Renal pelvis (tissue), 12 donors: ENCODE measurements around the gene OR9G1. TPM values are rescaled to one million over a fixed set of nuclear protein-coding genes. Genes with fewer than 3 reads are reported as not detected.
"Not testable (repeated sequence)": the region's sequence is repeated elsewhere in the genome, so short reads cannot be mapped to it uniquely, and the experiment has no call there.

Source experiments
- DNase-seq: peaks from one replicate; pipeline ENCODE4 v3.0.0-alpha.2; 2013
- long read RNA-seq, 16 experiments: transcript quantifications; one replicate each; lab custom pipeline, GENCODE V29; 2026
- polyA plus RNA-seq, 3 donors: library from polyadenylated mRNA; unstranded; fragments of 120-200 nt; gene quantifications; one replicate each; pipeline ENCODE4 v1.2.1, GENCODE V29; 2013; ENCODE audit not compliant: insufficient read length in 3 of 3

Gene OR9G1
- not detected for polyA plus RNA-seq
- long read RNA-seq, donor 1 = 0 reads
- long read RNA-seq, donor 2 = 0 reads
- long read RNA-seq, donor 3, partial matches to known transcripts = 0 of 1 reads
- long read RNA-seq, donor 3, other reads (novel, unspliced or antisense) = 0 of 1 reads
- long read RNA-seq, donor 4 = 0 reads
- long read RNA-seq, donor 5 = 0 reads
- long read RNA-seq, donor 6 = 0 reads
- long read RNA-seq, donor 7 = 0 reads
- long read RNA-seq, donor 8, partial matches to known transcripts = 0 of 1 reads
- long read RNA-seq, donor 8, other reads (novel, unspliced or antisense) = 0 of 1 reads
- long read RNA-seq, donor 9 = 0 reads
- long read RNA-seq, donor 10 = 0 reads
- long read RNA-seq, donor 11 = 0 reads
- long read RNA-seq, donor 12 = 0 reads
- long read RNA-seq, donor 13 = 0 reads
- long read RNA-seq, donor 14 = 0 reads
- long read RNA-seq, donor 15 = 0 reads
- long read RNA-seq, donor 16 = 0 reads

DNA sequence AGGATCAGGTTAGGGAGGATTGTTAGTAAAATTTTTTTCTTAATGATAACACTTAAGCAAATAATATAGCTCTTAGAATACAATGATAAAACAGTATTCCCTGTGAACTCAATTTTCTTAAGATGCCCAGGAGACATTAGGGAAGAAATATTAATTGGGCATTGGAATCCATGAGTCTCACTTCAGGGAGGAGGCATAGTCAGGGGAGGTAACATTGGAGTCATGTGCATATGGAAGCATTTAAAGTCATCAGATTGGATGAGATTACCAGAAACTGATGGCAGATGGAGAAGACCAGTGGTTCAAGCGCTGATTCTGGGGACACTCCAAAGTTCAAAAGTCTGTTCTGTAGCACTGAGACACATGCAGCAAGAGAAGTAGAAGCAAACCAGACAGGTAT, at the start of gene OR9G1:
OR9G1 (plus strand) TSS at position 301 of the 400 bp plus-strand sequence. CDS start 1,293 bp downstream, outside the sequence.
- DNase-seq = no peak

GRCh38 chr11:56659755-56660154, 39.1 kb upstream of the OR9G1 start:
- DNase-seq = no peak

- DNase-seq = no peak
Measured at GRCh38 chr11:56663386-56663785, 35.5 kb upstream of the OR9G1 start, which contains the start of gene OR5AR1. OR5AR1 (plus strand) TSS chr11:56663686; CDS start chr11:56663686, 0 bp downstream.

GRCh38 chr11:56670984-56671383, 27.9 kb upstream of the OR9G1 start:
- no peak for DNase-seq

GRCh38 chr11:56688554-56689100, 10.3 kb upstream of the OR9G1 start:
- no peak for DNase-seq

- DNase-seq = not testable (repeated sequence)
Measured at GRCh38 chr11:56691179-56691578, 7.7 kb upstream of the OR9G1 start.

DNA sequence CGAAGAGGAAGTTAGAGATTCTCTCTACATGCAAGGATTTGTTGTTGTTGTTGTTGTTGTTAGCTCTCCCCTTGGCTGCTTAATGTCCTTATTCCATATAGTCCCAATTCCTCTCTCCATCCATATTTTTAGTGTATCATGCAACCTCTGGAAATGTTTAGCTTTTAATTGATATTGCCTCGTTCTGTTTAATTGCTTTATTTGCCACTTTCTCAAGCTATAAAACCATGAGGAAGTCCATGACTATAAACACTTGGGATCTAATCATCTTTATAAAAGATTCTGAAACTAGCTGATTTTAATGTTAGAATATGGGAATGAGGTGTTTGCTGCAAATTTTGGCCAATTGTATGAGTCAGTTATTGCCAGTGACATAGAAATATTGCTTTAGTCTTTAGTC, 5.5 kb upstream of the OR9G1 start:
- DNase-seq = no peak

DNA sequence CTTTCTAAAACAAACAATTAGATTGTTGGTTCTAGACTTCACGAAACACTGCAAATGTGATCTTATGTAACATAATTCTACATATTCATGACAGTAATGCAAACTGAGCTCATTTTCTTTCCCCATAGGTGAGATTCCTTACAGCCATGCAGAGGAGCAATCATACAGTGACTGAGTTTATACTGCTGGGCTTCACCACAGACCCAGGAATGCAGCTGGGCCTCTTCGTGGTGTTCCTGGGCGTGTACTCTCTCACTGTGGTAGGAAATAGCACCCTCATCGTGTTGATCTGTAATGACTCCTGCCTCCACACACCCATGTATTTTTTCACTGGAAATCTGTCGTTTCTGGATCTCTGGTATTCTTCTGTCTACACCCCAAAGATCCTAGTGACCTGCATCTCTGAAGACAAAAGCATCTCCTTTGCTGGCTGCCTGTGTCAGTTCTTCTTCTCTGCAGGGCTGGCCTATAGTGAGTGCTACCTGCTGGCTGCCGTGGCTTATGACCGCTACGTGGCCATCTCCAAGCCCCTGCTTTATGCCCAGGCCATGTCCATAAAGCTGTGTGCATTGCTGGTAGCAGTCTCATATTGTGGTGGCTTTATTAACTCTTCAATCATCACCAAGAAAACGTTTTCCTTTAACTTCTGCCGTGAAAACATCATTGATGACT, 1.5 kb downstream of the OR9G1 start:
- DNase-seq = no peak

GRCh38 chr11:56700914-56701485, 2.1 kb downstream of the OR9G1 start:
- no peak for DNase-seq

DNA sequence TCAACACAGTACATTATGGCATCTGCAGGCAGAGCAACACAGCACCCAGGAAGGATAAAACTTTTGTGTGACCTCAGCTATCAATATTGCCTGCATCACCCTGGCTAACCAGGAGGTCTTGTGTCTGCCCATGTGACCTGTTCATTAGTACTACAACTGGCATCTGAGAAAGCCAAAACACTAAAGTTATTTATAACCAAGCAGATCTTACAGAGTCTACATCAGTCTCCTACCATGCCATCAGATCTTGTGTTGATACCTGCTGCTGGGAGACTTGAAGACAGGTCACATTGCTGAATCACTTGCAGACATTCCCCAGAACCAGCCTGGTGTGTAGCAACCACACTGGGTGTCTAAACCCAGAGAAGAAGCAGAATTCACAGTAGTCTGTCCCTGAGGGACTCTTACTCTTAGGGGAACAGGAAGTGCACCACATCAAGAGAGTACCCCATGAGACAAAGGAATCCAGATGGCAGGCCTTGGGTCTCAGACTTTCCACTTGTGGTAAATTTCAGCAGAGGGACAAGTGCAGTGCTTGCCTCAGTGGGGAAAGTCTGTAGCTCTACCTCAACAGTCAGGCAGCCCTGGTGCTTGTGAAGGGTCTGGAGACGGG, 7.0 kb downstream of the OR9G1 start:
- DNase-seq = no peak

GRCh38 chr11:56706486-56706885, 7.6 kb downstream of the OR9G1 start:
- no peak for DNase-seq

DNA sequence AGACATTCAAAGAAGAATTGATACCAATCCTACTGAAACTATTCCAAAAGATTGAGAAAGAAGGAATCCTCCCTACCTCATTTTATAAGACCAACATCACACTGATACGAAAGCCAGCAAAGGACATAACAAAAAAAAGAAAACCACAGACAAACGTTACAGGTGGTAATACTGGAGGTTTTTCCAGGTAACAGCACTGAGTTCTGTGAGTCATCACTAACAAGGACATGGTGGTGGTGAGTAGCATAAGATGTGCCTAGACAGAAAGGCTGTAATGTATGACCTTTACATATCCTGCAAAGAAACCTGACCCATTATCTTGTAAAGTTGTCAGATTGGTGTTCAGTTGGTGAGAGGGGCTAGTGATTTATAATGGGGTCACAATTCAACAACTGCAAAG, 15.3 kb downstream of the OR9G1 start:
- DNase-seq = no peak

DNA sequence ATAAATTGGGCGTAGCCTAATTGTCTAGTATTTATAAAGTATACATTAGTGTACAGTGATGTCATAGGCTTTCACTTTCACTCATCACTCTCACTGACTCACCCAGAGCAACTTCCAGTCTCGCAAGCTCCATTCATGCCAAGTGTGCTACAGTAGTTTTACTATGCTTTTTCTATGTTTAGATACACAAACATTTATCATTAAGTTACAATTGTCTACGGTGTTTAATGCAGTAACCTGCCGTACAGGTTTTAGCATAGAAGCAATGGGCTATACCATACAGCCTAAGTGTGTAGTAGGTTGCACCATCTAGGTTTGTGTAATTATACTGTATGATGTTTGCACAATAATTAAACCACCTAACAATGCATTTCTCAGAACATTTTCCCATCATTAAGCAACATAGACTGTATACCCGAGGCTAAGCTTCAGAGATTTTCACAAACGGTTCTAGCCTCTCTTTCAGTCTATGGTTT, 17.5 kb downstream of the OR9G1 start:
- DNase-seq = no peak

DNA sequence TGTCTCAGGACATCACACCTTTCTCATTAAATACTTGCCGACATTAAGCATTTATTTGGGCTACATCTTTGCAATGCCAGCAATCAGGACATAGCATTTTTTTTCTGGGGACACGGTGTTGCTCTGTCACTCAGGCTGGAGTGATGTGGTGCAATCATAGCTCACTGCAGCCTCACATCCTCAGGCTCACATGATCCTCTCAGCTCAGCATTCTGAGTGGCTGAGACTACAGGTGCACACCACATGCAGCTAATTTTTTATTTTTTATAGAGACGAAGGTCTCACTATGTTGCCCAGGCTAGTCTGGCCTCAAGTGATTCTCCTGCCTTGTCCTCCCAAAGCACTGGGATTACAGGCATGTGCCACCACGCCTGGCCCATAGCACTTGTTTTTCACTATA, 21.6 kb downstream of the OR9G1 start:
- no peak for DNase-seq

DNA sequence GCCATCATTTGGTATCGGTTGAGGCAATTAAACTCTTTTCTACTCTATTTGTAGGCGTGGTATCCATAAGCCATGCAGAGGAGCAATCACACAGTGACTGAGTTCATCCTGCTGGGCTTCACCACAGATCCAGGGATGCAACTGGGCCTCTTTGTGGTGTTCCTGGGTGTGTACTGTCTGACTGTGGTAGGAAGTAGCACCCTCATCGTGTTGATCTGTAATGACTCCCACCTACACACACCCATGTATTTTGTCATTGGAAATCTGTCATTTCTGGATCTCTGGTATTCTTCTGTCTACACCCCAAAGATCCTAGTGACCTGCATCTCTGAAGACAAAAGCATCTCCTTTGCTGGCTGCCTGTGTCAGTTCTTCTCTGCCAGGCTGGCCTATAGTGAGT, 41.2 kb downstream of the OR9G1 start:
- DNase-seq = no peak

GRCh38 chr11:56740886-56741285, 42.0 kb downstream of the OR9G1 start:
- DNase-seq = no peak

DNA sequence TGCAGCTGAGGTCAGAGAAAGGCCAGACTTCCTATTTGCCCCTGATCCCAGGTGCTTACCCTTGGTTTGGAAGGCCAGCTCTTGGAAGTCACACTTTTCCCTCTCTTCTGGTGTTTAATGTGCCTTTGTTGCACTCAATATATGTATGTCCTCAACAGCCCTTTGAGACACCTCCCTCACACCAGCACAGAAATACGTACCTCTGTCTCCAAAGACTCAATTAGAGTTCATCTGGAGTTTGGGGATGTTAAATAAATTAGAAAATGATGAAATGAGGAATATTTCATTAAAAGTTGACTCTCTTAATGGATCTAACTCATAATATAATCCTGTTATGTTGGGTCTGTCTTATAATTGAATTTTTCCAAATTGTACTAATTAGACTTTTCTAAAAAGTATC, 49.7 kb downstream of the OR9G1 start, which contains the start of gene OR9G4:
OR9G4 (minus strand) TSS at position 101 of the 400 bp plus-strand sequence. CDS start 4,931 bp downstream, outside the sequence.
- no peak for DNase-seq

GRCh38 chr11:56750190-56750589, 51.3 kb downstream of the OR9G1 start:
- no peak for DNase-seq

- DNase-seq = no peak
Measured at GRCh38 chr11:56751480-56751879, 52.6 kb downstream of the OR9G1 start.
